IPS DF 4.7 (cell line): Measurements from ENCODE around the gene PCDHGA2.
"Not testable (repeated sequence)": the region's sequence is repeated elsewhere in the genome, so short reads cannot be mapped to it uniquely, and the experiment has no call there.

ENCODE experiments used
- DNase-seq: peaks from one replicate; pipeline ENCODE4 v3.0.0-alpha.2; 2013; ENCODE audit warnings: low spot score; ENCODE audit errors: extremely low read depth

The PCDHGA2 gene

DNA sequence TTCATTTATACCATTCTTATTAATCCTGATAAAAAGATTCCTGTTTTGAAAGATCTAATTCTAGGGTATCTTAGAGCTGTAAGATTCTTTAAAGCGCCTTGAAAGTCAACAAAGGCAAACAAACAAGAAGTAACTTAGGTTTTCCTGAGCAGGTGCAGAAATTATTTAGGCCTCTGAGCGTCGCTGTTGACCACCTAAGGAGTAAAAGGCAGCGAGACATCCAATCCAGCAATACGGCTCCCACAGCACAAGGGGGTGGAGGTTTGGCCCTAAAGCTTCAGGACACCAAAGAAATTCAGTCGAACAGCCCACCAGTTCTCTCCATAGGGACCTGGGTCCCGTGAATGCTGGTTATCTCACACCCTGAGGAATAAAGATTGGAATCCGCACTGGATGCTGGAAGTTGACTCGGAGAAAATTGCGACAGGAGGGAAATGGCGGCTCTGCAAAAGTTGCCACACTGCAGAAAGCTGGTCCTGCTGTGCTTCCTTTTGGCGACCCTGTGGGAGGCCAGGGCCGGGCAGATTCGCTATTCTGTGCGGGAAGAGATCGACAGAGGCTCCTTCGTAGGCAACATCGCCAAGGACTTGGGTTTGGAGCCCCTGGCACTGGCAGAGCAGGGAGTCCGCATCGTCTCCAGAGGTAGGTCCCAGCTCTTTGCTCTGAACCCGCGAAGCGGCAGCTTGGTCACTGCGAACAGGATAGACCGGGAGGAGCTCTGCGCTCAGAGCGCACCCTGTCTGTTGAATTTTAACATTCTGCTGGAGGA is at the start of gene PCDHGA2:
Gene PCDHGA2 (plus strand): TSS at position 223 of the 769 bp plus-strand sequence.
- DNase-seq: no peak

DNA sequence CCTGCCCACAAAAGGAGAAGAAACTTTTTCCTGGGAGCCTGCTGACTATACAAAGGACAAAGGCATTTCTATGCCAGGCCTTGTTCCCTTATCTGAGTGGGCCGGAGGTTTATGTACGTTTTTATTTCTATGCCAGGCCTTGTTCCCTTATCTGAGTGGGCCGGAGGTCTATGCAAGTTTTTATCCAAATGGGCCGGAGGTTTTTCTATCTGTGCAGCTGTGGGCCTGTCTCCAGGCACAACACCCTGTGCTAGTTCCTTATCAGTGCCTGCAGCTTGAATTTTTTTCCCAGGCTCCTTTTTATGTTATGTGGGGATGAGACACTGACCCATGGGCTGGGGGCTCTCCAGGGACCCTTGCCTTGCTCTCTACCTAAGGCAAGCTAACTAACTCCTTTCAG is 40.2 kb upstream of the PCDHGA2 start:
- no peak for DNase-seq

DNA sequence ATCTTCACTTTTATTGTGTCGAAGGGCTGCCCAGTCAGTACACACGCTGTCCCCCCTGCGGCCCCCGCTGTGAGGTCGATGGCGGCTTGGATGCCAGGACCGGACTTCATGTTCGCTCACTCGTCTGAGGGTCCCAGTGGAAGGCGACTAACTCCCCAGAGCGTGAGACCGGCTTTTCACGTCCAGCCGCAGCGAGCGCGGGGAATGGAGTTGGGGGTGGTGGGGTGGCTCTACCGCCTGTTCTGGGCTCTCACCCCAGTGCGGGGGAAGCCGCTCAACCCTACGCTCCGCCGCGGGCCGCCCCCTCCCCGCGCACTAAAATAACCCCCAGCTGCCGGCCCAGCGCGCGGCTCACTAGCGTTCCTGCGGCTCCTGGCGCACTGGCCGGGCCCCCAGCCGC is 34.8 kb upstream of the PCDHGA2 start, which contains the start of gene SLC25A2:
Gene SLC25A2 (minus strand): TSS at position 294 of the 400 bp plus-strand sequence. CDS start 184 bp downstream, at position 110.
- no peak for DNase-seq

DNA sequence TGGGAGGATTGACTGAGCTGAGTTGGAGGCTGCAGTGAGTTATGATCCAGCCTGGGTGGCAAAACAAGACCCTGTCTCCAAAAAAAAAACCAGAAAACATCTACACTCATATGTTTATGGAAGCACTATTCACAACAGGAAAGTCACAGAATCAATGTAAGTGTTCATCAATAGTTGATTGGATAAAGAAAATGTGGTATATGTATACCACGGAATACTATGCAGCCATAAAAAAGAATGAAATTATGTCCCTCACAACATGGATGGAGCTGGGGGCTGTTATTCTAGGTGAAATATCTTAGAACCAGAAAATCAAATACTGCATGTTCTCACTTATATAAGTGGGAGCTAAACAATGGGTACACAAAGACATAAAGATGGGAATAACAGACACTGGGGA is 31.9 kb upstream of the PCDHGA2 start:
- no peak for DNase-seq

DNA sequence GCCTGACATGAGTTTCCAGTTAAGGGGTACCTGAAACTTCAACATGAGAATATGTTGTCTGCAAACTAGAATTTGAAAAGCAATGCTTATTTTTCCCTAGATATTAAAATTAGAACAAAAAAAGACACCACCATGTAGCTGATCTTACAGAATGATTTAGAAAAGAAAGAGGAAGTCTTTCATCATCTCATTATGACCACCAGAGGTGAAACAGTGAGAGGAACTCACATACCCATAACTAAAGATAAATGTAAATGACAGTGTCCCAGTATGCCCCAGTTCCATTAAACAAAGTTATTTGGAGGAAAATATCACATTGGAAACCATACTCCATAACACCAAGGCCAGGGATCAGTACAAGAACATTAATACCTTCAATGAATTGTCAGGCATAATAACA is 24.8 kb upstream of the PCDHGA2 start:
- no peak for DNase-seq

DNA sequence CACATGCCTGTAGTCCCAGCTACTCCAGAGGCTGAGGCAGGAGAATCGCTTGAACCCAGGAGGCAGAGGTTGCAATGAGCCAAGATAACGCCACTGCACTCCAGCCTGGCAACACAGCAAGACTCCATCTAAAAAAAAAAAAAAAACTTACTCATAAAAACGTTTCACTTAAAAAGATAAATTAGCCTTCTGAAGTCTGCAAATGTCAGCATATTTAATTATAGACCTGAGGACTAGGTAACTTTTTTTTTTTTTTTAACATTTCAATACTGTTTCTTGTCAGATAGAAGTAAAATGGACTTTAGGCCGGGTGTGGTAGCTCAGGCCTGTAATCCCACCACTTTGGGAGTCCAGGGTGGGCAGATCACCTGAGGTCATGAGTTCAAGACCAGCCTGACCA is 21.6 kb upstream of the PCDHGA2 start:
- DNase-seq: not testable (repeated sequence)

DNA sequence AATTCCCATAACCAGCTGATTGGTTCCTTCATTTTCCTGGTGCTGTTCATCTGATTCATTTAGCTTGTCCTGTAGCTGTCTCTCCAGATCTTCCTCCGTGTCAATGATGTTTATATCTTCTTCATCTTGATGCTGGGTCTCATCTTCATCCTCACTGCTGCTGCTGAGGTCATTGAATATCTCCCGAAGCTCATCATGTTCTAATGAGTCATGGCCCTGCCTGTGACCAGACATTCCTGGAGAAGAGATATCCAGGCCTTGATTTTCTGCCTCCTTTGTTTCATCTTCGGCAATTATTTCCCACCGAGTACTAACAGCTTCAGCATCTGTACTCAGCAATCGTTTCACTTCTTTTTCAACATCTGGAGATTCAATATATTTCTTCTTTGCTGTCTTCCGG is 19.4 kb upstream of the PCDHGA2 start:
- DNase-seq: no peak

DNA sequence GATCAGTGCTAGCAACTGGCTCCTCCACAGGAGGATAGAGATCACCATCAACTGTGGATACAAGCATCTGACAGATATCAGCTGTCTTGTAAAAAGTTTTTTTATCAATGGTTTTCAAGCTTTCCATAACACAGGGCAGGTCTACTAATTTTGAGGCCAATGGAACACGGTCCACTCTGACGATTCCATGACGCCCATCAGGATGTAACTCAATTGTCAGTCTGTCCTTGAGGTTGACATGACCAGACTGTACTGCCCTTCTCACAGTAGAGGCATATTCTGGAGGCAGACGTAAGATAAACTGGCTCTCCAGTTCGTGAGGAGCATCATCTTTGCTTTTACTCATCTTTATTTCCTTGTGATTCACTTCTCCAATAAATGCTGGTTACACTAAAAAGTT is 18.9 kb upstream of the PCDHGA2 start:
- no peak for DNase-seq

DNA sequence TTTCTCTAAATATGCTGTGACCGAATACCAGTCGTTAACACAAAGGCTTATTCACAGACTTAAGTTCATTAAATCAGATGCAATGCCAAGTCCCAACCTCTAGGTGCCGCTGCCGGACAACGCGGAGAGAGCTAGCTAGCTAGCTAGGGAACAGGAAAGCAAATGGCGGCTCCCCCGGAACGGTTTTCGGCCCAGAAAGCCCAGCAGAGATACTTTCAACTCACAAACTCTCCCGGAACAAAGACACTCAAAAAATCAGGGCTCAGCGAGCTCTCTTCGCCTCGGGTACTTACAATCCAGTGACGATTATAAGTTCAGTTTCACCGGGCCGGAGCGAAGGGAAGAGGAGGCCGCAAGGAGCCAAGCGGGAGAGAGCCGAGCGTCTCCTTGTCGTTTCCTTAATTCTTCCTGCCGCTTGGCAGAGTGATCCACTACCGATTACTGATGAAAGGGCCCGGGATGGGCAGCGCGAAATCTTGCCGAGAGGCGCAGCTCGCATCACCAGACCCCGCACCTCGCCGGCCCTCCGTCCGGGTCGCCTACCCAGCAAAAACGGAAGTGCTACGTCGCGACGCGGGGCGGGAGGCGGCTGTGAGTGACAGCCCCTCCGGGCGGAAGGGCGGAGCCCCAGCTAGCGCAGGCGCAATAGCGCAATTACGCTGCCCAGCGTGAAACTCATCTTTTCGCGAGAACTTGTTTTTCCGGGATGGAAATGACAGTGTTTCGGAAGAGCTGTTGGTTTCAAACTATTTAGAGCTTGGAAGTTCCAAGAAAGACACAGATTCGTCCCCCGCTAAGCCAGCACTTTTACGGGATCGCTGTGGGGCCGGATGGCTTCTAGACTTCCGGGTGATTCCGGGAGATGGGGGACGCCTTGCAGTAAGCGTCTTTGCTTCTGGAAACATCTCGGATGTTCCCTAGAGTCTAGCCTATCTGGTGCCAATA is 18.1 kb upstream of the PCDHGA2 start, which contains the start of gene TAF7:
Gene TAF7 (minus strand): TSS at position 560 of the 945 bp plus-strand sequence. CDS start 740 bp downstream, outside the sequence.
- DNase-seq: peak; percentile 79

DNA sequence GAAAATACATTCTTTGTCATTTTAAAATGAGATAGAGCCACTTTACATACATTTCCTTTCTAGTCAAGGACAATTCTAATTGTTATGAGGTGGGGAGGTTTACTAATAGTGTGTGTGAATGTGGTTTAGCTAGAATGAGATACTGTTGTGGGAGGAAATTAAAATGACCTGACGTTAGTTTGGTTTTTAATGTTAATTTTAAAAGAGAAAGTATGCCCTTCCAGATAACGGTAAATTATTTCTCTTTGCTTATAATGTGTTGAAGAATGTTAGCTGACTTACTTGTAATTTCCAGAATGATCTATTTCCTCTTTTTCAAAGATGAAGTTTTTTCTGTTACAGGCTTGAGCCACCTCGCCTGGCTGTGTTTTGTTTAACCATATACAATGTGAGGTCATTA is 16.3 kb upstream of the PCDHGA2 start:
- DNase-seq: no peak

DNA sequence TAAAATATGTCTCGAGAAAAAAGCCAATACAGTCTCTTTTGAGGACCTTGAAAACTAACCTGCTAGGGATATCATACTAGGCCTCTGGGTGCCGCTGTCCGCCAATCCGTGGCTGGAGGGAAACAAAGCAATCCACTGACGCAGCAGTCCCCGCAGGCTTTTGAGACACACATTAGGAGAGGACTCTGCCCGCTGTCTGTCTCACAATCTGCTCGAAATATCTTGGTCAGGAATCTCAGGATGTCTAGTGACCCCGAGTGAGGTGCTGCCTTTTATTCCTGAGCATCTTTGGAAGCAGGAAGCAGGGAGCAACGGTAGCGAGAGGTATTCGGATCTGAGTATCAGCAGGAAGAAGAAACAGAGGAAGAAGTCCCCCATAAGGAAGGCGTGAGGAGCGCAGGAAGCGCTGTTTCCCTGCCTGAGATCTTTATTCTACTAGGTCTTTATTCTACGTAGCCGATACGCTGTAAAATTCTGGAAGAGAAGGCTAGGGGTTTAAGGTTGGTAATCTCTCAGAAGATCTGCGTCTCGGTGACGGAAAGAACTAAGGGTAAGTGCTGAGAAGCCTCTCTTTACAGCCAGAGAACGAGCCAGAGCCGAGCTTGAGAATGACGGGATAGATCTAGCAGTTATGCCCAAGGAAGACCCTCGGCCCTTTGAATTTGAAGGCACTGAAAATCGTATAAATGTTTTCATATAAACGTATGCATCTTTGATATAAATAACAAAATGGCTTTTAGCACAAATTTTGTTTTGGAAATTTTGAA is 12.3 kb upstream of the PCDHGA2 start:
- DNase-seq: no peak

DNA sequence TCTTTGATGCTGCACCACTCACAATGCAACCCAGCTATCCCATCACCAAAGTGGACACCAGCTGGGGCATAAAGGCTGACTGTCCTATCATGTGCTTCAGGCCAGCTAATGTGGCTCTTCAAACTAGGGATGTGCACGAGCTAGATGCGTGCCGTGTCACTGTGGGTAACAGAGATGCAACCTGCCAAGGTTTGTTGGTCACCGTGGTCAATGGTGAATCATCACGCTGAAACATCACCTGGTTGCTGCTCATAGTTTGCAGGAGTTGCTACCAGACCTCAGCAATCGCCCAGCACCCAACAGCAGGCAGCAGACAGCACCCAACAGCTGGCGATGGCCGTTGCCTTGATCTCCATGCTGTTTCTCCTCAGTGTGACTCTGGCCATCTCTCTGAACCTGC is 10.3 kb upstream of the PCDHGA2 start:
- no peak for DNase-seq

DNA sequence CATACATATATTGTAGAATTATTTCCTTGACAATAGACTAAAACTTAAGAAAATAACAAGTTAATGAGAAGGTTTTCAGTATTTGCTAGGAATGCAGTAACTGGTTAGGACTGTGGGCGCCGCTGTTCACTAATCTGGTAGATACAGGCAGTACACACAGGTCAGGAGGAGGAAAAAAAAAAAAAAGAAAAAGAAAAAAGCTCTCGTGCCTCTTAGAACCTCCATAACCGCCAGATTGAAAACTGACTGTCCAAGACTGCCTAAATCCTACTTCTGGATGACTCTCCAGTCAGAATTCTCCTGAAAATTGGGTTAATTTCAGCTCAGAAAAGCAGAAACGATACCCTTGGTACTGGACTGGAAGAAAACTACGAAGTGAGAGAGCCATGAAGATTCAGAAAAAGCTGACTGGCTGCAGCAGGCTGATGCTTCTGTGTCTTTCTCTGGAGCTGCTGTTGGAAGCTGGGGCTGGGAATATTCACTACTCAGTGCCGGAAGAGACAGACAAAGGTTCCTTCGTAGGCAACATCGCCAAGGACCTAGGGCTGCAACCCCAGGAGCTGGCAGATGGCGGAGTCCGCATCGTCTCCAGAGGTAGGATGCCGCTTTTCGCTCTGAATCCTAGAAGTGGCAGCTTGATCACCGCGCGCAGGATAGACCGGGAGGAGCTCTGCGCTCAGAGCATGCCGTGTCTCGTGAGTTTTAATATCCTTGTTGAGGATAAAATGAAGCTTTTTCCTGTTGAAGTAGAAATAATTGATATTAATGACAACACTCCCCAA is 8.1 kb upstream of the PCDHGA2 start, which contains the start of gene PCDHGA1:
Gene PCDHGA1 (plus strand): TSS at position 216 of the 782 bp plus-strand sequence.
- DNase-seq: no peak

DNA sequence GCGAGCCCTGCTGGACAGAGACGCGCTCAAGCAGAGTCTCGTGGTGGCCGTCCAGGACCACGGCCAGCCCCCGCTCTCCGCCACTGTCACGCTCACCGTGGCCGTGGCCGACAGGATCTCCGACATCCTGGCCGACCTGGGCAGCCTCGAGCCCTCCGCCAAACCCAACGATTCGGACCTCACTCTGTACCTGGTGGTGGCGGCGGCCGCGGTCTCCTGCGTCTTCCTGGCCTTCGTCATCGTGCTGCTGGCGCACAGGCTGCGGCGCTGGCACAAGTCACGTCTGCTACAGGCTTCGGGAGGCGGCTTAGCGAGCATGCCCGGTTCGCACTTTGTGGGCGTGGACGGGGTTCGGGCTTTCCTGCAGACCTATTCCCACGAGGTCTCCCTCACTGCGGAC is 6.0 kb upstream of the PCDHGA2 start:
- not testable (repeated sequence) for DNase-seq

DNA sequence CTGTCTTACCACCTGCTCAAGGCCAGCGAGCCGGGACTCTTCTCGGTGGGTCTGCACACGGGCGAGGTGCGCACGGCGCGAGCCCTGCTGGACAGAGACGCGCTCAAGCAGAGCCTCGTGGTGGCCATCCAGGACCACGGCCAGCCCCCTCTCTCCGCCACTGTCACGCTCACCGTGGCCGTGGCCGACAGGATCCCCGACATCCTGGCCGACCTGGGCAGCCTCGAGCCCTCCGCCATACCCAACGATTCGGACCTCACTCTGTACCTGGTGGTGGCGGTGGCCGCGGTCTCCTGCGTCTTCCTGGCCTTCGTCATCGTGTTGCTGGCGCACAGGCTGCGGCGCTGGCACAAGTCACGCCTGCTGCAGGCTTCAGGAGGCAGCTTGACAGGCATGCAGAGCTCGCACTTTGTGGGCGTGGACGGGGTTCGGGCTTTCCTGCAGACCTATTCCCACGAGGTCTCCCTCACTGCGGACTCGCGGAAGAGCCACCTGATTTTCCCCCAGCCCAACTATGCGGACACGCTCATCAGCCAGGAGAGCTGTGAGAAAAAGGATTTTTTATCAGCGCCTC is 2.3 kb downstream of the PCDHGA2 start:
- DNase-seq: not testable (repeated sequence)

DNA sequence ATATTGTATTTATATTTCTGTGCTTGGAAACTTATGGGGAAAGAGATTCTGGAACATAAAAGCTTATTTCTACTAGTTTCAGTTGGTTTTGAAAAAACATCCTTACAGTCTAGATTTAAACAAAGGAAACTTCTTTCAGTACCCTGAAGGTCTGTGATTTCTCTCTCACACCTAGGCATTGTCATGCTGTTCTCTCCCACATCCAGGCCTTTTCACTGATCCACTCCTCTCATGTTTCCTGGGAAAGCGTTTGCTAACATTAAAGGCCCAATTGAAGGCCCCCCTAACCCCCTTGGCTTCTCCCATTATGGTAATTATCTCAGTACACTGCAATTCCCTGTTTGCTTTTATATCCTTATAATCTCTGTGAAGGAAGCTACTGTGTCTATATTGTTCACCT is 4.2 kb downstream of the PCDHGA2 start:
- DNase-seq: no peak

DNA sequence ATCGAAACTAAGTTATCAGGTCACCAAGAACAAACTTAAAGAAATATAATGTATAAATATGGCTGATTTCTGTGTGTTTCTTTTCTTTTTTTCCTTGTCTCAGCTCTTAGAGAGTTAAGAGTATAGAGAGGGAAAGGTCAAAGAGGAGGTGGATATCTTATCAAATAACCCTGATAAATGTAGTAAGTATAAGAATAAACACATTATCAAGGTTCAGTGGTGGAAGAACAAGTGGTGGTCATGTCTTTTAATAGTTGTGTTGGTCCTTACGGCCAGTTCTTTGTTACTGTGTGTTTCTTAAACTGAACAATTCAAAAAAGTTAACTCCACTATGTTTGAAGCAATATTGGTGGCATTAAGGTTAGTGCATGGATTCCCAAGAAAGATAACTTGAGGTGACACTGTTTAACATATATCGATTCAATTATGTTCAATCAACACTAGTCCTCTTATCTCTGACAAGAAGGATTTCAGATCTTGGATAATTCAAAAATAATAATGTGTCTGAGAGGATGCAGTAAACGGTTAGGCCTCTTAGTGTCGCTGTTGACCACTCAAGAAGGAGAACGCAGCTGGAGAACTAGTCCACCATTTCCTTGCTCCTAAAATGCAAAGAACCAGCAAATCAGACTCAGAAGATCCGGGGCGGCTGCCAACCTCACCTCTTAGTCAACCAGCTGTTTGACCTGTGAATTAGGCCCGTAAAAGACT is 4.8 kb downstream of the PCDHGA2 start, which contains the start of gene PCDHGA3:
Gene PCDHGA3 (plus strand): TSS at position 588 of the 711 bp plus-strand sequence. CDS start 205 bp downstream, outside the sequence.
- DNase-seq: no peak

DNA sequence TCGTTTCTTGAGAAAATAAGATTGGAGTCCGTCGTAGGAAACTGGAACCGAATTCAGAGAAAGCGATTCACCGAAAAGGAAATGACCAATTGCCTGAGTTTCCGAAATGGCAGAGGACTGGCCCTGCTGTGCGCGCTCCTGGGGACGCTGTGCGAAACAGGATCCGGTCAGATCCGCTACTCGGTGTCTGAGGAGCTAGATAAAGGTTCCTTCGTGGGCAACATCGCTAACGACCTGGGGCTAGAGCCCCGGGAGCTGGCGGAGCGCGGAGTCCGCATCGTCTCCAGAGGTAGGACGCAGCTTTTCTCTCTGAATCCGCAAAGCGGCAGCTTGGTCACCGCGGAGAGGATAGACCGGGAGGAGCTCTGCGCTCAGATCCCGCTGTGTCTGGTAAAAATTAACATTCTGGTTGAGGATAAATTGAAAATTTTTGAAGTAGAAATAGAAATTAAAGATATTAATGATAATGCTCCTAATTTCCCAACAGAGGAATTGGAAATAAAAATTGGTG is 5.4 kb downstream of the PCDHGA2 start:
- no peak for DNase-seq

DNA sequence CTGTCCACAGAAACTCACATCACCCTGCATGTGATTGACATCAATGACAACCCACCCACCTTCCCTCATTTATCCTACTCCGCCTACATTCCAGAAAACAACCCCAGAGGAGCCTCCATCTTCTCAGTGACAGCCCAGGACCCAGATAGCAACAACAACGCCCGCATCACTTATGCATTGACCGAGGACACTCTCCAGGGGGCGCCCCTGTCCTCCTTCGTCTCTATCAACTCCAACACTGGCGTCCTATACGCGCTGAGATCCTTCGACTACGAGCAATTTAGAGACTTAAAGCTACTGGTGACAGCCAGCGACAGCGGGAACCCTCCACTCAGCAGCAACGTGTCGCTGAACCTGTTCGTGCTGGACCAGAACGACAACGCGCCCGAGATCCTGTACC is 6.8 kb downstream of the PCDHGA2 start:
- no peak for DNase-seq
